K562 (cell line): Measurements from ENCODE around the gene TCF3. TPM values are rescaled to one million over a fixed set of nuclear protein-coding genes. Genes with fewer than 3 reads are reported as not detected.

Experiments used
- ATAC-seq: fragments of 200-7000 bp; cut with Tn5 transposase; 3 replicates; pipeline ENCODE4 v1.9.1; 2020; ENCODE audit warnings: moderate library complexity
- BruUV-seq: library from RNA; stranded (reverse); fragments of 400-500 nt; replicated peaks from 2 replicates; lab custom pipeline; 2021; lab: Mats Ljungman, UMichigan
- CTCF ChIA-PET: fragments of 300-600 bp; formaldehyde crosslinking; extraction: SDS; loops from one replicate; lab custom pipeline; 2021; ENCODE audit warnings: low intra/inter-chr PET ratio; lab: Yijun Ruan, JAX
- POLR2A ChIA-PET: fragments of 300-600, 350-650 bp; sonication (Branson Sonifier 250); formaldehyde crosslinking; extraction: SDS; loops from one replicate; lab custom pipeline; 2021; ENCODE audit warnings: antibody characterized with exemption, inconsistent platforms; lab: Yijun Ruan, JAX
- DNase-seq, 4 experiments: peaks; one replicate each; pipeline versions ENCODE4 v3.0.0 to v3.0.0-alpha.2; 2011 to 2018; ENCODE audit warnings: low spot score in 3 of 4, mixed read lengths in 3 of 4; ENCODE audit errors: extremely low read depth in 1 of 4
- FAIRE-seq: peaks from 2 replicates; lab custom pipeline; 2011; peaks lifted over from hg19 to GRCh38; lab: Jason Lieb, UNC
- H2AFZ ChIP-seq: 2 replicates; pipeline ENCODE4 v1.6.0; 2011; ENCODE audit warnings: low read depth, low read length, control low read depth, inconsistent platforms
- H3K27ac ChIP-seq: fragments of 200-600 bp; 3 replicates; pipeline ENCODE4 v1.8.0; 2011; ENCODE audit warnings: low read depth, mild to moderate bottlenecking, control low read depth, inconsistent platforms, low read length, moderate library complexity, mixed read lengths; ENCODE audit errors: extremely low read depth
- H3K27me3 ChIP-seq, 2 experiments: fragments of 300-600 bp in 1 of 2; 2 replicates in 1 of 2; 3 replicates in 1 of 2; pipeline versions ENCODE4 v1.6.0 to v1.8.0; 2011; ENCODE audit warnings: inconsistent platforms in 2 of 2, low read length in 2 of 2, mild to moderate bottlenecking in 1 of 2, mixed read lengths in 1 of 2, moderate library complexity in 1 of 2; ENCODE audit not compliant: control insufficient read depth in 2 of 2, insufficient read depth in 2 of 2
- H3K36me3 ChIP-seq: fragments of 300-600 bp; 3 replicates; pipeline ENCODE4 v1.8.0; 2011; ENCODE audit warnings: mild to moderate bottlenecking, low read length, inconsistent platforms; ENCODE audit not compliant: control insufficient read depth, insufficient read depth
- H3K4me1 ChIP-seq, 2 experiments: fragments of 200-600 bp in 1 of 2; replicated peaks in 1 of 2; 2 replicates in 1 of 2; 3 replicates in 1 of 2; pipeline versions ENCODE4 v1.5.1 to v1.8.0; 2011; ENCODE audit warnings: inconsistent platforms in 2 of 2, low read length in 2 of 2, mild to moderate bottlenecking in 1 of 2, mixed read lengths in 1 of 2, moderate library complexity in 1 of 2; ENCODE audit not compliant: control insufficient read depth in 2 of 2, insufficient read depth in 2 of 2
- H3K4me2 ChIP-seq: 2 replicates; pipeline ENCODE4 v1.6.1; 2011; ENCODE audit warnings: low read length, control low read depth, inconsistent platforms, mixed read lengths; ENCODE audit not compliant: insufficient read depth
- H3K4me3 ChIP-seq: fragments of 200-600 bp; sonication (generic), shearing (Covaris generic); 2 replicates; pipeline ENCODE4 v1.5.1; 2016; ENCODE audit warnings: control low read depth, inconsistent platforms
- H3K79me2 ChIP-seq: fragments of 200-600 bp; 3 replicates; pipeline ENCODE4 v1.8.0; 2011; ENCODE audit warnings: low read length, inconsistent platforms; ENCODE audit not compliant: control insufficient read depth, insufficient read depth
- H3K9ac ChIP-seq, 2 experiments: 2 replicates each; pipeline versions ENCODE4 v1.6.0 to v1.6.1; 2011; ENCODE audit warnings: low read depth in 2 of 2, low read length in 2 of 2, control low read depth in 1 of 2, inconsistent platforms in 1 of 2, mild to moderate bottlenecking in 1 of 2, mixed read lengths in 1 of 2; ENCODE audit not compliant: insufficient read depth in 1 of 2
- H3K9me1 ChIP-seq: one replicate; pipeline ENCODE4 v1.6.0; 2011; ENCODE audit warnings: inconsistent platforms, mild to moderate bottlenecking, low read length, moderate library complexity; ENCODE audit not compliant: control insufficient read depth, insufficient read depth
- H3K9me3 ChIP-seq: replicated peaks from 2 replicates; pipeline ENCODE4 v1.5.1; 2011; ENCODE audit warnings: low read depth, low read length, inconsistent platforms; ENCODE audit not compliant: control insufficient read depth, insufficient read depth
- H4K20me1 ChIP-seq: replicated peaks from 2 replicates; pipeline ENCODE4 v1.6.1; 2011; ENCODE audit warnings: low read length, inconsistent platforms, mixed read lengths; ENCODE audit not compliant: control insufficient read depth, insufficient read depth
- E2F8 ChIP-seq: fragments of 450-650 bp; IDR thresholded peaks from 2 replicates; pipeline ENCODE4 v1.7.1; 2018; ENCODE audit warnings: mild to moderate bottlenecking, low read depth; ENCODE audit not compliant: partially characterized antibody
- MLLT1 ChIP-seq, 2 experiments: fragments of 450-650 bp; IDR thresholded peaks; 2 replicates each; pipeline ENCODE4 v1.6.1; 2016
- MYC ChIP-seq, 2 experiments: fragments of 250-450 bp in 1 of 2; sonication (Bioruptor Pico) in 1 of 2; IDR thresholded peaks; 2 replicates each; pipeline versions ENCODE4 v1.5.1 to v1.6.1; 2012 to 2021; ENCODE audit warnings: low read depth in 2 of 2, borderline replicate concordance in 1 of 2, improper control_type of control experiment in 1 of 2, low read length in 1 of 2, mild to moderate bottlenecking in 1 of 2, moderate library complexity in 1 of 2
- NEUROD1 ChIP-seq: fragments of 150-350 bp; IDR thresholded peaks from 2 replicates; pipeline ENCODE4 v1.6.1; 2014; ENCODE audit warnings: borderline replicate concordance, low read length, low read depth; ENCODE audit not compliant: partially characterized antibody
- RB1 ChIP-seq: fragments of 450-650 bp; IDR thresholded peaks from 2 replicates; pipeline ENCODE4 v1.6.1; 2017; ENCODE audit warnings: low read depth, mild to moderate bottlenecking
- SP1 ChIP-seq: sonication (generic); formaldehyde crosslinking; IDR thresholded peaks from 2 replicates; pipeline ENCODE4 v1.8.1; 2022; ENCODE audit warnings: mild to moderate bottlenecking, missing genetic modification reagents
- YY1 ChIP-seq, 3 experiments: IDR thresholded peaks; 2 replicates each; pipeline ENCODE4 v1.6.1; 2011; ENCODE audit warnings: low read length in 2 of 3, mild to moderate bottlenecking in 2 of 3, moderate library complexity in 2 of 3, borderline replicate concordance in 1 of 3, control low read depth in 1 of 3, low read depth in 1 of 3; ENCODE audit not compliant: insufficient read depth in 3 of 3, insufficient replicate concordance in 2 of 3, control insufficient read depth in 1 of 3, insufficient read length in 1 of 3; ENCODE audit errors: extremely low read depth in 1 of 3
- ZNF639 ChIP-seq, 2 experiments: fragments of 200-800 bp in 1 of 2; sonication (Bioruptor generic) in 1 of 2; sonication (generic) in 1 of 2; formaldehyde crosslinking in 1 of 2; IDR thresholded peaks in 1 of 2; conservative IDR thresholded peaks in 1 of 2; 2 replicates each; pipeline versions ENCODE4 v1.5.0 to v1.6.1; 2016 to 2020; ENCODE audit warnings: missing compliant biosample characterization in 1 of 2, missing genetic modification characterization in 1 of 2, missing genetic modification reagents in 1 of 2
- WGBS: fragments of 100-300 bp; shearing (Covaris generic); methylation state at CpG from one replicate; pipeline ENCODE4 v1.1.6; 2016; ENCODE audit warnings: low coverage, mixed read lengths; ENCODE audit not compliant: insufficient coverage; ENCODE audit errors: missing lambda C conversion rate; 5-methylcytosine and 5-hydroxymethylcytosine counted together
- in situ Hi-C: fragments of 300-500 bp; cut with MboI; formaldehyde crosslinking; loops from 4 replicates; pipeline ENCODE4 v1.15.0; 2018; ENCODE audit warnings: inconsistent platforms, mixed read lengths
- intact Hi-C: fragments of 100-400 bp; cut with micrococcal nuclease; formaldehyde crosslinking; loops from 2 replicates; pipeline ENCODE4 v1.14.2; 2022
- polyA plus RNA-seq, 8 experiments: library from polyadenylated mRNA; depleted of rRNA in 4 of 8; stranded (reverse) in 5 of 8; unstranded in 3 of 8; fragments of >200 nt; fragmentation: Nextera tagmentation in 2 of 8; fragmentation: Illumina TruSeq in 1 of 8; extraction: Ambion mirVana in 2 of 8; extraction: Trizol in 1 of 8; gene quantifications; 2 replicates each; pipeline versions ENCODE4 v1.2.1 to v1.2.3, GENCODE V29; 2011 to 2014; ENCODE audit warnings: inconsistent platforms in 1 of 8, missing spikeins in 1 of 8
- total RNA-seq, 7 experiments: library from RNA; depleted of rRNA in 6 of 7; stranded (reverse); fragments of >200 nt in 6 of 7; fragmentation: Illumina TruSeq in 2 of 7; extraction: Trizol in 2 of 7; gene quantifications; 2 replicates each; pipeline versions ENCODE4 v1.2.1 to v1.2.3, GENCODE V29; 2011 to 2021; ENCODE audit warnings: low replicate concordance in 1 of 7

TCF3 gene
- total and polyA plus RNA-seq, 9 of the 15 experiments (the other 6 are each of a cell fraction or from before 2014, with no cell fraction given) = 5.6 to 259 (median 84.0) TPM

- POLR2A ChIA-PET = interaction anchor here (0.7 to 1.8 kb wide), 3 partner anchors 94 to 126 kb away, joined by 3 to 7 read pairs (median 4); no protein-coding TSS in a partner anchor
- DNase-seq (peak; percentile 81 to 84 (median 83)), ATAC-seq (peak; percentile 85), FAIRE-seq (no peak)
- H3K79me2 ChIP-seq = no peaks in the 10 kb centered on the region
- in situ Hi-C loops (loop anchor here (5.0 kb wide), 1 partner anchor 95 kb away; no protein-coding TSS in a partner anchor), intact Hi-C loops (loop anchor here (1.0 to 5.0 kb wide), 2 partner anchors 50 to 95 kb away; no protein-coding TSS in a partner anchor)
- no TSS peak for BruUV-seq
- peak overlapping the region; percentile 81 for H3K27ac ChIP-seq
- no peaks in the 10 kb centered on the region for H4K20me1 ChIP-seq
- no peaks in the 10 kb centered on the region for H3K27me3 ChIP-seq
- H3K36me3 ChIP-seq = no peaks in the 10 kb centered on the region; the same call in 2 of the 3 replicates
- H3K9me1 ChIP-seq = peaks cover 4% of the 10 kb centered on the region
- WGBS = 6% methylated on average over 34 of the region's 57 CpGs
- CTCF ChIA-PET = interaction anchor here (0.6 to 4.1 kb wide), 12 partner anchors 48 to 164 kb away, joined by 3 to 84 read pairs (median 8); partner anchors contain the start of genes MBD3 and UQCR11
- H3K9me3 ChIP-seq = no peaks in the 10 kb centered on the region
- H3K9ac ChIP-seq = peak overlapping the region; percentile 88 to 93
- H3K4me2 ChIP-seq = peak overlapping the region; percentile 94
- H3K4me3 ChIP-seq = peak overlapping the region; percentile 51
- peaks cover 17 to 76% of the 10 kb centered on the region in 2 experiments for H3K4me1 ChIP-seq
- H2AFZ ChIP-seq = peak overlapping the region; percentile 100
- TF ChIP-seq MYC (IDR thresholded peaks at IDR 0.05; ENCODE audit: low read depth, low read length) (peak; percentile 100), MYC (CRISPR knock-in tag; IDR thresholded peaks at IDR 0.05; ENCODE audit: borderline replicate concordance, low read depth) (peak; percentile 97), YY1 (IDR thresholded peaks at IDR 0.05; ENCODE audit: borderline replicate concordance in 1 of 3, control insufficient read depth in 1 of 3, extremely low read depth in 1 of 3, insufficient read depth in 3 of 3, insufficient read length in 1 of 3, insufficient replicate concordance in 2 of 3, low read depth in 1 of 3, low read length in 2 of 3) (peak in 2 of 3 experiments; percentile 21 to 43), RB1 (peak; percentile 48; the same call in 1 of the 2 replicates), E2F8 (peak; percentile 65), SP1 (CRISPR knock-in tag) (peak; percentile 64), ZNF639 (CRISPR knock-in tag; conservative IDR thresholded peaks at IDR 0.05 in 1 of 2, IDR thresholded peaks at IDR 0.05 in 1 of 2) (peak in 1 of 2 experiments; percentile 66; a peak in 1 of 4 replicates), MLLT1 (IDR thresholded peaks at IDR 0.05) (peak; percentile 30 to 64; a peak in 1 of 4 replicates), NEUROD1 (peak; percentile 18)
Measured at GRCh38 chr19:1672038-1672768, 19.8 kb upstream of the TCF3 start.
